ENCODE measurements around the gene NKX6-2. TPM values are rescaled to one million over a fixed set of nuclear protein-coding genes. Genes with fewer than 3 reads are reported as not detected.

NKX6-2 gene
- total RNA-seq, 4 donors from 2014 or later: not detected

- TF ChIP-seq CTCF (IDR thresholded peaks at IDR 0.05; ENCODE audit: low read depth): no peak
Measured at GRCh38 chr10:132742837-132743194, 43.1 kb downstream of the NKX6-2 start.

- TF ChIP-seq CTCF (IDR thresholded peaks at IDR 0.05; ENCODE audit: low read depth): no peak
Measured at GRCh38 chr10:132742167-132742836, 43.6 kb downstream of the NKX6-2 start.

GRCh38 chr10:132740588-132740987 lies 45.4 kb downstream of the NKX6-2 start:
- TF ChIP-seq CTCF (IDR thresholded peaks at IDR 0.05; ENCODE audit: low read depth): no peak

- TF ChIP-seq CTCF (IDR thresholded peaks at IDR 0.05; ENCODE audit: low read depth): no peak
Measured at GRCh38 chr10:132739225-132739613, 46.7 kb downstream of the NKX6-2 start.

GRCh38 chr10:132738454-132739224 lies 47.3 kb downstream of the NKX6-2 start:
- no peak for TF ChIP-seq CTCF (IDR thresholded peaks at IDR 0.05; ENCODE audit: low read depth)

- TF ChIP-seq CTCF (IDR thresholded peaks at IDR 0.05; ENCODE audit: low read depth): no peak
Measured at GRCh38 chr10:132737390-132738048, 48.4 kb downstream of the NKX6-2 start.

- no peak for TF ChIP-seq CTCF (IDR thresholded peaks at IDR 0.05; ENCODE audit: low read depth)
Measured at GRCh38 chr10:132735923-132736391, 50.0 kb downstream of the NKX6-2 start.

All from subcutaneous adipose tissue (tissue), 4 donors.